Glutamatergic neuron (in vitro differentiated cells): ENCODE results near the gene RMI1. TPM values are rescaled to one million over a fixed set of nuclear protein-coding genes. Genes with fewer than 3 reads are reported as not detected.

Source experiments
- DNase-seq: peaks from one replicate; pipeline ENCODE4 v3.0.0; 2022
- H3K27ac Mint-ChIP-seq: one replicate; pipeline ENCODE4 v1.8.0; 2020; ENCODE audit warnings: mild to moderate bottlenecking, mixed read lengths, inconsistent platforms; ENCODE audit not compliant: unreplicated experiment
- H3K27me3 Mint-ChIP-seq: one replicate; pipeline ENCODE4 v1.8.0; 2020; ENCODE audit warnings: mild to moderate bottlenecking, moderate library complexity, mixed read lengths, inconsistent platforms; ENCODE audit not compliant: unreplicated experiment
- H3K36me3 Mint-ChIP-seq: one replicate; pipeline ENCODE4 v1.8.0; 2020; ENCODE audit warnings: mild to moderate bottlenecking, mixed read lengths, inconsistent platforms; ENCODE audit not compliant: unreplicated experiment
- H3K4me1 Mint-ChIP-seq: one replicate; pipeline ENCODE4 v1.8.0; 2020; ENCODE audit warnings: mild to moderate bottlenecking, low read depth, mixed read lengths, inconsistent platforms; ENCODE audit not compliant: unreplicated experiment
- H3K4me3 Mint-ChIP-seq: one replicate; pipeline ENCODE4 v1.8.0; 2020; ENCODE audit warnings: mild to moderate bottlenecking, mixed read lengths, inconsistent platforms; ENCODE audit not compliant: unreplicated experiment
- H3K9me3 Mint-ChIP-seq: one replicate; pipeline ENCODE4 v1.8.0; 2020; ENCODE audit warnings: mild to moderate bottlenecking, moderate library complexity, mixed read lengths, inconsistent platforms; ENCODE audit not compliant: unreplicated experiment
- CTCF ChIP-seq: fragments of 200-600 bp; sonication (generic); IDR thresholded peaks from one replicate; pipeline ENCODE4 v1.5.0; 2021; ENCODE audit not compliant: partially characterized antibody, unreplicated experiment
- total RNA-seq: library from RNA; stranded (reverse); fragmentation: NEBNext Ultra II Directional; extraction: Animal tissue kit (Norgen Biotek cat#: 25700); gene quantifications from one replicate; pipeline ENCODE4 v1.2.1, GENCODE V29; 2021; ENCODE audit not compliant: unreplicated experiment

Gene RMI1
- total RNA-seq, 1 donor from 2014 or later, result 24.2 TPM

GRCh38 chr9:84000186-84000585, 19.6 kb downstream of the RMI1 start:
- H3K27me3 Mint-ChIP-seq, result no peaks in the 10 kb centered on the region
- no peak for DNase-seq

GRCh38 chr9:84001621-84002020, 21.0 kb downstream of the RMI1 start:
- Mint-ChIP-seq H3K27me3 (no peaks in the 10 kb centered on the region), H3K36me3 (no peaks in the 10 kb centered on the region), H3K27ac (no peak overlapping the region), H3K4me3 (no peak overlapping the region), H3K9me3 (no peaks in the 10 kb centered on the region), H3K4me1 (no peaks in the 10 kb centered on the region)
- no peak for TF ChIP-seq CTCF
- no peak for DNase-seq

More at GRCh38 chr9:84000186-84000585, 19.6 kb downstream of the RMI1 start:
- H3K9me3 Mint-ChIP-seq, result no peaks in the 10 kb centered on the region
- H3K27ac Mint-ChIP-seq, result no peak overlapping the region
- no peak for TF ChIP-seq CTCF
- peaks cover 7% of the 10 kb centered on the region for H3K4me1 Mint-ChIP-seq
- no peaks in the 10 kb centered on the region for H3K36me3 Mint-ChIP-seq
- no peak overlapping the region for H3K4me3 Mint-ChIP-seq

GRCh38 chr9:84002344-84002743, 21.7 kb downstream of the RMI1 start:
- Mint-ChIP-seq H3K27ac (no peak overlapping the region), H3K27me3 (no peaks in the 10 kb centered on the region), H3K36me3 (no peaks in the 10 kb centered on the region), H3K4me3 (no peak overlapping the region), H3K4me1 (no peaks in the 10 kb centered on the region), H3K9me3 (no peaks in the 10 kb centered on the region)
- no peak for TF ChIP-seq CTCF
- DNase-seq, result no peak

GRCh38 chr9:84003246-84003645, 22.6 kb downstream of the RMI1 start:
- Mint-ChIP-seq H3K4me3 (no peak overlapping the region), H3K9me3 (no peaks in the 10 kb centered on the region), H3K36me3 (no peaks in the 10 kb centered on the region), H3K4me1 (no peaks in the 10 kb centered on the region), H3K27me3 (no peaks in the 10 kb centered on the region), H3K27ac (no peak overlapping the region)
- DNase-seq, result no peak
- no peak for TF ChIP-seq CTCF

GRCh38 chr9:84007662-84008061, 27.1 kb downstream of the RMI1 start:
- Mint-ChIP-seq H3K9me3 (no peaks in the 10 kb centered on the region), H3K27me3 (no peaks in the 10 kb centered on the region), H3K36me3 (no peaks in the 10 kb centered on the region), H3K4me3 (no peak overlapping the region), H3K27ac (no peak overlapping the region), H3K4me1 (no peaks in the 10 kb centered on the region)
- TF ChIP-seq CTCF, result no peak
- no peak for DNase-seq
